Activated gamma-delta T cell (primary cell): ENCODE data around the gene CAMSAP1.
A peak's percentile ranks its signal among the peaks of the same experiment; 100 is the strongest.
"Not testable (repeated sequence)": the region's sequence is repeated elsewhere in the genome, so short reads cannot be mapped to it uniquely, and the experiment has no call there.

Experiments
- DNase-seq: peaks from one replicate; lab custom pipeline; 2025; lab: John Stamatoyannopoulos, UW
- total RNA-seq, 2 donors: gene quantifications; one replicate each; lab custom pipeline; 2026; lab: John Stamatoyannopoulos, UW

The CAMSAP1 gene
- total RNA-seq = 99.6 to 106 reads per million in 2 donors

DNA sequence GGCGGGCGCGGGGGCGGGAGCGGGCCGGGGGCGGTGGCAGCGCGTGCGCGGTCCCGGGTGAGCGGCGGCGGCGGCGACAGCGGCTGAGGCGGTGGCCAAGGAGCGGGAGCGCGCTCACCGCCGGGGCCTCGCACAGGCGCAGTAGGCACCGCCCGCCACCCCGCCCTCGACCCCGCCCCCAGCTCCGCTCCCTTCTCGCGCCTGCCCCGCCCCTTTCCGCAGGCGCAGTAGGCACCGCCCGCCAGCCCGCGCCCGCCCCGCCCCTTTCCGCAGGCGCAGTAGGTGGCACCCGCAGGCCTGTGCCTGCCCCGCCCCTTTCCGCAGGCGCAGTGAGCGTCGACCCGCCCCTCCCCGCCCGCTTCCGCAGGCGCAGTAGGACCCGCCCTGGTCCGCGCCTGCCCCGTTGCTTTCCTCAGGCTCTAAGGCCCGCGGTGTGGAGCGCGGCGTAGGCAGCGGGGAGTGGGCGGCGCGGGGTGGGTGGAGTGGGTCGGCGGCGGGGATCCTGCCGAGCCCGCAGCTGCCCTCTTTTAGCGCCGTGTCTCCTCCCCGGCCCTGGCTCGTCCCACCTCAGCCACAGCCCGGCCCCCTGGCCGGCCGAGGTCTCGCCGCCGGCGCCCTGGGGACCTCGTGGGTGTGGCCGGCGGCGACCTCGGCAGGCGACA lies at the start of gene CAMSAP1:
TSS of gene CAMSAP1 (minus strand) at position 116 of the 662 bp plus-strand sequence. CDS start 387 bp downstream, outside the sequence.
- peak; percentile 97 for DNase-seq

- DNase-seq = no peak
Measured at GRCh38 chr9:135956802-135957174, 49.4 kb upstream of the CAMSAP1 start.

- DNase-seq = no peak
Measured at GRCh38 chr9:135955934-135956801, 48.8 kb upstream of the CAMSAP1 start.

- DNase-seq = no peak
Measured at GRCh38 chr9:135952664-135953206, 45.4 kb upstream of the CAMSAP1 start.

- DNase-seq = no peak
Measured at GRCh38 chr9:135951889-135952663, 44.7 kb upstream of the CAMSAP1 start.

- DNase-seq = not testable (repeated sequence)
Measured at GRCh38 chr9:135951310-135951709, 44.0 kb upstream of the CAMSAP1 start.

- DNase-seq = not testable (repeated sequence)
Measured at GRCh38 chr9:135950841-135951240, 43.5 kb upstream of the CAMSAP1 start.

DNA sequence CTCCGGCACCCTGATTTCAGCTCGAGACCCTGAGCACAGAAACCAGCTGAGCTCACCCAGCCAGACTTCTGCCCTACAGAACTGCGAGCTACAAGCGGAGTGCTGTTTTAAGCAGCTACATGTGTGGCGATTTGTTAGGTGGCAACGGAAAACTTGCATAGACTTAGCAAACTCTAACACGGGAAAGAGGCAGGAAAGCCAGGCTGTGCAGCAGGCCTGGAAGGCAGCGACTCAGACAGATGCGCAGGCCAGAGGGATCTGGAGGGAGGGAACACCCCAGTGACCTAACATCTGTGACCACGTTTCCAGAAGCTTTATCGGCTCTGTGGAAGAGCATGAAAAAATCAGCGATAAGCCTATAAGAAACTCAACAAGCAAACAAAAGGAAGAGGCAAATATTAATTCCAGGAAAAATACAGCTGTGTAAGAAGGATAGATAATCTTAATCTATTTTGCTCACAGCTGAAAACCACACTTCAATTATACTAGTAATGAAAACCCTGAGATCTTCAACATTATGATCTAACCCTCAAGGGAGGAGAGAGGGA lies 42.9 kb upstream of the CAMSAP1 start:
- DNase-seq = no peak

- DNase-seq = no peak
Measured at GRCh38 chr9:135949501-135950134, 42.3 kb upstream of the CAMSAP1 start.

GRCh38 chr9:135948968-135949367 lies 41.6 kb upstream of the CAMSAP1 start:
- no peak for DNase-seq

GRCh38 chr9:135948446-135948845 lies 41.1 kb upstream of the CAMSAP1 start:
- no peak for DNase-seq

DNA sequence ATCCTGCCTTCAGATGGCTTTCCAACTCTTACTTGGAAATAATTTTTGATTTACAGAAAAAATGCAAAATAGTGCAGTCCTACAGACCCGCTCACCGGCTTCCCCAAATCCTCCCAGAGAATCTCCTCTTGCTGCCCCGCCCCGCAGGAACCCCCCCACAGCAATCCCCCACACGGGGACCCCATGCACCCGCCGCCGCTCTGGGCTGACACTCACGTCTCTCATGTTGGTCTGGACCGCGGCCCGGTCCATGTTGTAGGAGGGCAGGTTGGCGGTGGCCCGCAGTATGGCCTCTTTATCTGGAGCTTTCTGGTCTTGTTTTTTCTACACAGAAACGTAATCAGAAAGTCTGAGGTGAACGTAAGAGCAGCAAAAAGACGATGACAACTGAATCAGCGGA lies 40.2 kb upstream of the CAMSAP1 start:
- no peak for DNase-seq

DNA sequence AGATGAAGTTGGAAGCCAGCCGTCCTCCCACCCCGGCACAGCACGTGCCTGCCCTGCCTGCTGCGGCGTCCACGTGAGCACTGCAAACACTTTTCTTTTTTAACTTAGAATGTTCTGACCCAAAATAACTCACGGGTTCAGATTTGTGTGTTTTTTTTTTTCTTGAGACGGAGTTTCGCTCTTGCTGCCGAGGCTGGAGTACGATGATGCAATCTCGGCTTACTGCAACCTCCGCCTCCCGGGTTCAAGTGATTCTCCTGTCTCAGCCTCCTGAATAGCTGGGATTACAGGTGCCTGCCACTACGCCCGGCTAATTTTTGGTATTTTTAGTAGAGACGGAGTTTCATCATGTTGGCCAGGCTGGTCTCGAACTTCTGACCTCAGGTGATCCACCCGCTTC lies 39.8 kb upstream of the CAMSAP1 start:
- DNase-seq = not testable (repeated sequence)

DNA sequence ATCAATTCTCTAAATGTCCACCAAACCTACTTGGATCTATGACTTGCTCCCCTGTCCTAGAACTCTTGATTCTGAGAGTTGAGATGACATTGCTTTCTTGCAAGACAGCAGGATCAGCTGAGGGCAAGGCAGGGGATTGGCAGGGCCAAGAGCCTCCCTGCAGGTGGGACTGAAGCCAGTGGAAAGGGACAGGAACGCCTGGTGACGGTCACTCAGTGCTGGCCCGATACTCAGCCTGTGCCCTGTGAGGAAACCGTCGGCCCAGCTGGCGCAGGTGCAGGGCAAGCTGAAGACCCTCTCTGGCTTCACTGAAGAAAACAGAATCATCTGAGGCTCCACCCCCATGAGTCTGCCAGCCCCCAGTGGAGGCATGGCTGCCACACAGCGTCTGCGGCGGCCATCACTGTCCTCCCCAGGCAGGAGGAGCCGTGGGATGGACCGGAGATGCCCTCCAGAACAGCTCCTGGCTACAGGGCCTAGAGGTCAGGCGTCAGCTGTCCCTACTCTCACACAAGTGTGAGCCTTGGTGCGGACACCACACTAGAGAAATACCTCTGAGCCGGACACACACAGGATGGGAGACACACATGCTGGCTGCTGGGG lies 39.1 kb upstream of the CAMSAP1 start:
- no peak for DNase-seq

DNA sequence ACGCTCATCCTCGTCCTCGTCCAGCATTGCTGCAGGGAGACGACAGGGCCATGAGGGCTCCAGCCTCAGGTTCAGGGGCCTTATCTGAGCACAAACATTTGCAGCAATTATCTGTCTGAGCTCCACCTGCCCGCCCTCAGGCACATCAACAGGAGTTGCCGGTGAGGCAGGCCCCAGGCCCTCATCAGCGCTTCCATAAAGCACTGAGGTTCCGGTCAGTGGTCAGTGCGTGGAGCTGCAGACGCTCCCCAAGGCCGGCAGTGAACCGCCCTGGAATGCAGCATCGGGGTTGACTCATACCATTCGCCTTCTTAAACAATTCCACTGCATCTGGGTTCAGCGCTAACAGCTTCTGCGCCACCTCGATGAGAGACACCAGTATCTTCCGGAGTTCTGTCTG lies 38.6 kb upstream of the CAMSAP1 start:
- no peak for DNase-seq

DNA sequence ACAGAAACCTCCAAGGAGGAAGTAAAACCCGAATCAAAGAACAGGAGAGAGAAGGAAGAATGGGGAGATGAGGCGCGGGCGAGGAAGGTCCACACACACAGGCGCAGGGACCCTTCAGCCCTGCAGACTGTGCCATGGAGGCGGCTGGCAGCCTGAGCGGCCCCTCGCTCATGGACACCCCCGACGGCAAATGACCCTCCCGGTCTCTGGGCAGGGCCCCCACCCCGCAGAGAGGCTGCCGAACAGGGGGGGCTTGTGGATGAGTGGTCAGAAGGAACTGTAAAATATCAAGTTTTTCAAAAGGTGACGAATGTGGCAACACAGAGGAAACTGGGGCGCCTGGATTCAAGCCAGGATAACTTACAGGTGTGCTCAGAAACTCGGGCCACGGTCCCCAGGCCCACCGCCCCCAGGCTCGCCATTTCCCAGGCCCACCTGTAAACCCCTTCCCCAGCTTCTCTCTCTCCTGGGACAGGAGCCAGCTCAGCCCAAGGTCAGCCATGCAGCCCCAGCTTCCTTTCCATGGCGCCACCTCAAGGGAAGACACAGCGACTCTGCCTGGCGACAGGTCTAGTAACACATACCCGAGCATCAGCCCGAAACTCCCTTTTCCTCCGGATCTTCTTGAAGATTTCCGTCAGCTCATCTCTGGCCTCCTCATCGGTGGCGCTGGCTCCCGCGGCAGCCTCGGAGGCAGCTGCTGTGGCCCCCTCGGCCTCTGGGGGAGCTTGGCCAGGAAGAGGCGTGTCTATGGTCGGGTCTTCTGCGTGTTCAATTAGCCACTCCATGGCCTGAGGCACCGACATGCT lies 37.3 kb upstream of the CAMSAP1 start:
- no peak for DNase-seq

DNA sequence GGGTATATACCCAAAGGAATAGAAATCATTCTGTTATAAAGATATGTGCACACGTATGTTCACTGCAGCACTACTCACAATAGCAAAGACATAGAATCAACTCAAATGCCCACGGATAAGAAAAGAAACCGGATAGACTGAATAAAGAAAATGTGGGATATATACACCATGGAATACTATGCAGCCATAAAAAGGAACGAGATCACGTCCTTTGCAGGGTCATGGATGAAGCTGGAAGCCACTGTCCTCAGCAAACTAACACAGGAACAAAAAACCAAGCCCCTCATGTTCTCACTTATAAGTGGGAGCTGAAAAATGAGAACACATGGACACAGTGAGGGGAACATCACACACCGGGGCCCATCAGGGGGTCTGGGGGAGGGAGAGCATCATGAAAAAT lies 36.3 kb upstream of the CAMSAP1 start:
- DNase-seq = not testable (repeated sequence)

DNA sequence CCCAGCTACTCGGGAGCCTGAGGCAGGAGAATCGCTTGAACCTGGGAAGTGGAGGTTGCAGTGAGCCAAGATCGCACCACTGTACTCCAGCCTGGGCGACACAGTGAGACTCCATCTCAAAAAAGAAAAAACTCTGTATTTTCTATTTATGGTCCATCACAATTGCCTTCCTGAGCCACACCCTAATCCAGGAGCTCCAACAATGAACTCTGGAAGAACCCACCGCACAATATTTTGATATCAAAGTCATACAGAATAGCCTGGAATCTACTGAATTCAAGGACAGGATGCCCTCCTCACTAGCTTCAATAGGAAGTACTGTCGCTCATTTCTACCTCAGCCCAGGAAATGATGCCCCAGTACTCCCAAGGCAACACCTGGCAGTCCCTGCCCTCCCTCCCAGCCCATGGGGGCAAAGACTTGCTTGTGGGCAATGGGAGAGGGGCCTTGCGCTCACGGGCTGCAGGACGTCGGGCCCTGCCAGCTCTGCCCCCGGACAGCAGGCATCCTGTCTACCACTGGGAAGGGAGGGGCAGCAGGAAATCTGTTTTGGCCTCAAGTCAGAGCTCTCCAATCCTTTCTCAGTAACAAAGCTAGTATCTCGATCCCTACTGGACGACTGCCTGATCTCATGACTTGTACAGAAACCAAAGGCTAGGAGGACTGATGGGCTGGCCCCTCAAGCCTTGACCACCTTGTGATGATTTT lies 34.1 kb upstream of the CAMSAP1 start:
- DNase-seq = no peak
